ENCODE results near the gene IGSF11. TPM values are rescaled to one million over a fixed set of nuclear protein-coding genes. Genes with fewer than 3 reads are reported as not detected.

IGSF11 gene
- total and polyA plus RNA-seq, 2 donors (not counting 1 experiment from before 2014, with no cell fraction given), result not detected

- Histone ChIP-seq H2AFZ (ENCODE audit: insufficient read depth, low read depth, low read length, poor library complexity, severe bottlenecking) (no peak overlapping the region), H3K27ac (ENCODE audit: low read length in 2 of 2) (no peak overlapping the region), H3K4me3 (ENCODE audit: control extremely low read depth in 1 of 5, extremely low read depth in 1 of 5, insufficient read depth in 1 of 5, low read depth in 2 of 5, low read length in 4 of 5) (no peak overlapping the region), H3K4me1 (ENCODE audit: control insufficient read depth in 2 of 2, insufficient read depth in 2 of 2, low read length in 2 of 2) (no peaks in the 10 kb centered on the region), H3K27me3 (replicated peaks in 1 of 4; ENCODE audit: control extremely low read depth in 1 of 4, control insufficient read depth in 3 of 4, insufficient read depth in 4 of 4, low read length in 3 of 4) (peaks cover 0 to 2% (median 0%) of the 10 kb centered on the region in 4 experiments), H3K9ac (ENCODE audit: low read length) (no peak overlapping the region), H3K9me3 (ENCODE audit: control extremely low read depth in 1 of 3, control insufficient read depth in 2 of 3, insufficient read depth in 1 of 3, low read length in 2 of 3) (peaks cover 0 to 1% (median 0%) of the 10 kb centered on the region in 3 donors), H3K36me3 (replicated peaks in 1 of 2; ENCODE audit: control extremely low read depth in 1 of 2, control insufficient read depth in 1 of 2, extremely low read depth in 1 of 2, insufficient read depth in 2 of 2, low read length in 1 of 2) (no peaks in the 10 kb centered on the region), H3K4me2 (replicated peaks; ENCODE audit: low read depth, low read length, poor library complexity, severe bottlenecking) (no peak overlapping the region), H3K79me2 (ENCODE audit: control insufficient read depth, insufficient read depth, low read length) (no peaks in the 10 kb centered on the region), H4K20me1 (ENCODE audit: control insufficient read depth, insufficient read depth, low read length, poor library complexity, severe bottlenecking) (no peaks in the 10 kb centered on the region)
- TF ChIP-seq CTCF (IDR thresholded peaks at IDR 0.05) (no peak), EZH2 (IDR thresholded peaks at IDR 0.05; ENCODE audit: borderline replicate concordance, insufficient read depth, low read depth, low read length, poor library complexity, severe bottlenecking) (no peak)
- ChIA-PET POLR2A (no interaction called here), CTCF (no interaction called here)
- DNase-seq, result no peak
- intact Hi-C loops (cut with micrococcal nuclease), result no loop called here
- Mint-ChIP-seq H3K27me3 (peaks cover 9% of the 10 kb centered on the region), H3K9me3 (ENCODE audit: insufficient read depth) (no peaks in the 10 kb centered on the region), H3K4me1 (no peaks in the 10 kb centered on the region), H3K4me3 (no peak overlapping the region), H3K27ac (no peak overlapping the region)
- ATAC-seq (ENCODE audit: low read depth), result no peak
These were observed 91.0 kb downstream of the IGSF11 start for GRCh38 chr3:118943597-118943996.

- no peak overlapping the region for H2AFZ ChIP-seq (ENCODE audit: insufficient read depth, low read depth, low read length, poor library complexity, severe bottlenecking)
- H3K4me3 ChIP-seq (ENCODE audit: control extremely low read depth in 1 of 5, extremely low read depth in 1 of 5, insufficient read depth in 1 of 5, low read depth in 2 of 5, low read length in 4 of 5), result no peak overlapping the region
- no peaks in the 10 kb centered on the region for H3K36me3 ChIP-seq (replicated peaks in 1 of 2; ENCODE audit: control extremely low read depth in 1 of 2, control insufficient read depth in 1 of 2, extremely low read depth in 1 of 2, insufficient read depth in 2 of 2, low read length in 1 of 2)
- H3K4me3 Mint-ChIP-seq, result no peak overlapping the region
- no peaks in the 10 kb centered on the region for H3K4me1 Mint-ChIP-seq
- H3K27ac Mint-ChIP-seq, result no peak overlapping the region
- no peaks in the 10 kb centered on the region for H4K20me1 ChIP-seq (ENCODE audit: control insufficient read depth, insufficient read depth, low read length, poor library complexity, severe bottlenecking)
- H3K4me2 ChIP-seq (replicated peaks; ENCODE audit: low read depth, low read length, poor library complexity, severe bottlenecking), result no peak overlapping the region
- H3K4me1 ChIP-seq (ENCODE audit: control insufficient read depth in 2 of 2, insufficient read depth in 2 of 2, low read length in 2 of 2), result no peaks in the 10 kb centered on the region
- ATAC-seq (ENCODE audit: low read depth) (no peak), DNase-seq (no peak)
- no peaks in the 10 kb centered on the region for H3K79me2 ChIP-seq (ENCODE audit: control insufficient read depth, insufficient read depth, low read length)
- intact Hi-C loops (cut with micrococcal nuclease), result no loop called here
- no peaks in the 10 kb centered on the region for H3K9me3 Mint-ChIP-seq (ENCODE audit: insufficient read depth)
- no peak overlapping the region for H3K27ac ChIP-seq (ENCODE audit: low read length in 2 of 2)
- WGBS (ENCODE audit: insufficient coverage), result 83% methylated on average over 1 of the region's 1 CpG
- H3K9ac ChIP-seq (ENCODE audit: low read length), result no peak overlapping the region
- peaks cover 0 to 2% (median 0%) of the 10 kb centered on the region in 4 experiments for H3K27me3 ChIP-seq (replicated peaks in 1 of 4; ENCODE audit: control extremely low read depth in 1 of 4, control insufficient read depth in 3 of 4, insufficient read depth in 4 of 4, low read length in 3 of 4)
- no peak for TF ChIP-seq CTCF (IDR thresholded peaks at IDR 0.05)
- TF ChIP-seq EZH2 (IDR thresholded peaks at IDR 0.05; ENCODE audit: borderline replicate concordance, insufficient read depth, low read depth, low read length, poor library complexity, severe bottlenecking), result no peak
- ChIA-PET CTCF (no interaction called here), POLR2A (no interaction called here)
- H3K27me3 Mint-ChIP-seq, result peaks cover 9% of the 10 kb centered on the region
- H3K9me3 ChIP-seq (ENCODE audit: control extremely low read depth in 1 of 3, control insufficient read depth in 2 of 3, insufficient read depth in 1 of 3, low read length in 2 of 3), result peaks cover 0 to 1% (median 0%) of the 10 kb centered on the region in 3 donors
These were observed 92.0 kb downstream of the IGSF11 start for GRCh38 chr3:118942671-118943070.
